ENCODE results near the gene ACTR3.
"Not testable (repeated sequence)": the region's sequence is repeated elsewhere in the genome, so short reads cannot be mapped to it uniquely, and the experiment has no call there.

The ACTR3 gene

GRCh38 chr2:113905886-113906285 is 16.0 kb downstream of the ACTR3 start:
- no peak for DNase-seq (ENCODE audit: low read depth in 2 of 2)

- DNase-seq (ENCODE audit: low read depth in 2 of 2) = no peak
Observed at GRCh38 chr2:113906647-113907046, 16.8 kb downstream of the ACTR3 start.

- DNase-seq (ENCODE audit: low read depth in 2 of 2) = no peak
Observed at GRCh38 chr2:113907297-113907696, 17.4 kb downstream of the ACTR3 start.

- DNase-seq (ENCODE audit: low read depth in 2 of 2) = peak; percentile 52 to 81
Observed at GRCh38 chr2:113910110-113910717, 20.3 kb downstream of the ACTR3 start.

GRCh38 chr2:113910967-113911678 is 21.2 kb downstream of the ACTR3 start:
- no peak for DNase-seq (ENCODE audit: low read depth in 2 of 2)

GRCh38 chr2:113915082-113915819 is 25.4 kb downstream of the ACTR3 start:
- no peak for DNase-seq (ENCODE audit: low read depth in 2 of 2)

GRCh38 chr2:113918229-113918628 is 28.3 kb downstream of the ACTR3 start:
- no peak for DNase-seq (ENCODE audit: low read depth in 2 of 2)

- DNase-seq (ENCODE audit: low read depth in 2 of 2) = no peak
Observed at GRCh38 chr2:113920996-113921395, 31.1 kb downstream of the ACTR3 start.

GRCh38 chr2:113922335-113922734 is 32.4 kb downstream of the ACTR3 start:
- DNase-seq (ENCODE audit: low read depth in 2 of 2) = no peak

GRCh38 chr2:113922784-113923183 is 32.9 kb downstream of the ACTR3 start:
- no peak for DNase-seq (ENCODE audit: low read depth in 2 of 2)

- no peak for DNase-seq (ENCODE audit: low read depth in 2 of 2)
Observed at GRCh38 chr2:113925884-113926283, 36.0 kb downstream of the ACTR3 start.

- no peak for DNase-seq (ENCODE audit: low read depth in 2 of 2)
Observed at GRCh38 chr2:113926314-113926713, 36.4 kb downstream of the ACTR3 start.

GRCh38 chr2:113930448-113930847 is 40.6 kb downstream of the ACTR3 start:
- no peak for DNase-seq (ENCODE audit: low read depth in 2 of 2)

- DNase-seq (ENCODE audit: low read depth in 2 of 2) = no peak
Observed at GRCh38 chr2:113937501-113937900, 47.6 kb downstream of the ACTR3 start.

- DNase-seq (ENCODE audit: low read depth in 2 of 2) = no peak
Observed at GRCh38 chr2:113940891-113941290, 51.0 kb downstream of the ACTR3 start.

GRCh38 chr2:113945784-113946183 is 55.9 kb downstream of the ACTR3 start:
- DNase-seq (ENCODE audit: low read depth in 2 of 2) = not testable (repeated sequence)

- not testable (repeated sequence) for DNase-seq (ENCODE audit: low read depth in 2 of 2)
Observed at GRCh38 chr2:113950906-113951305, 61.0 kb downstream of the ACTR3 start.

- no peak for DNase-seq (ENCODE audit: low read depth in 2 of 2)
Observed at GRCh38 chr2:113961000-113961399, 71.1 kb downstream of the ACTR3 start.

GRCh38 chr2:113962692-113963480 is 73.0 kb downstream of the ACTR3 start:
- no peak for DNase-seq (ENCODE audit: low read depth in 2 of 2)

GRCh38 chr2:113963965-113964364 is 74.1 kb downstream of the ACTR3 start:
- no peak for DNase-seq (ENCODE audit: low read depth in 2 of 2)

- DNase-seq (ENCODE audit: low read depth in 2 of 2) = no peak
Observed at GRCh38 chr2:113964436-113964835, 74.5 kb downstream of the ACTR3 start.

GRCh38 chr2:113965228-113965627 is 75.3 kb downstream of the ACTR3 start:
- no peak for DNase-seq (ENCODE audit: low read depth in 2 of 2)
